ENCODE data around the gene PCDHGB7.
"Not testable (repeated sequence)": the region's sequence is repeated elsewhere in the genome, so short reads cannot be mapped to it uniquely, and the experiment has no call there.

GRCh38 chr5:141375444-141376155 lies 41.9 kb upstream of the PCDHGB7 start:
- not testable (repeated sequence) for TF ChIP-seq CTCF (IDR thresholded peaks at IDR 0.05; ENCODE audit: poor library complexity); EZH2 (IDR thresholded peaks at IDR 0.05; ENCODE audit: borderline replicate concordance); EZH2phosphoT487 (IDR thresholded peaks at IDR 0.05; ENCODE audit: low read depth, severe bottlenecking, unreplicated experiment)
